H1 (cell line): ENCODE measurements around the gene NUSAP1. TPM values are rescaled to one million over a fixed set of nuclear protein-coding genes. Genes with fewer than 3 reads are reported as not detected.

Experiments used
- CTCF ChIA-PET: fragments of 300-600 bp; sonication (Branson Sonifier 250); formaldehyde crosslinking; loops from one replicate; lab custom pipeline; 2021; ENCODE audit not compliant: partially characterized antibody; lab: Charles Lee
- POLR2A ChIA-PET: fragments of 300-600 bp; sonication (Branson Sonifier 250); formaldehyde crosslinking; loops from one replicate; lab custom pipeline; 2021; ENCODE audit warnings: inconsistent platforms; ENCODE audit not compliant: partially characterized antibody; lab: Charles Lee
- DNase-seq, 2 experiments: peaks; one replicate each; pipeline versions ENCODE4 v3.0.0 to v3.0.0-alpha.2; 2010 to 2022; ENCODE audit warnings: low spot score in 2 of 2, low read depth in 1 of 2, mixed read lengths in 1 of 2
- FAIRE-seq: peaks from 2 replicates; lab custom pipeline; 2011; peaks lifted over from hg19 to GRCh38; lab: Jason Lieb, UNC
- H2AFZ ChIP-seq: 2 replicates; pipeline ENCODE4 v1.8.1; 2012; ENCODE audit warnings: low read length, inconsistent platforms
- H2AK5ac ChIP-seq: 2 replicates; pipeline ENCODE4 v1.6.1; 2013; ENCODE audit warnings: low read depth, low read length
- H2BK120ac ChIP-seq: replicated peaks from 2 replicates; pipeline ENCODE3; 2013; ENCODE audit warnings: low read depth, low read length, inconsistent platforms
- H2BK12ac ChIP-seq: 2 replicates; pipeline ENCODE4 v1.6.1; 2013; ENCODE audit warnings: low read depth, low read length
- H2BK15ac ChIP-seq: 2 replicates; pipeline ENCODE4 v1.6.1; 2013; ENCODE audit warnings: low read length
- H2BK20ac ChIP-seq: 2 replicates; pipeline ENCODE4 v1.6.1; 2013; ENCODE audit warnings: low read length
- H2BK5ac ChIP-seq: 2 replicates; pipeline ENCODE4 v1.6.1; 2013; ENCODE audit warnings: low read depth, low read length
- H3K14ac ChIP-seq: 2 replicates; pipeline ENCODE4 v1.6.1; 2013; ENCODE audit warnings: inconsistent platforms; ENCODE audit not compliant: insufficient read length
- H3K18ac ChIP-seq: 2 replicates; pipeline ENCODE4 v1.6.1; 2013; ENCODE audit warnings: low read length; ENCODE audit errors: extremely low read depth
- H3K23ac ChIP-seq: 2 replicates; pipeline ENCODE4 v1.6.1; 2013; ENCODE audit warnings: inconsistent platforms; ENCODE audit not compliant: insufficient read length
- H3K23me2 ChIP-seq: 2 replicates; pipeline ENCODE4 v1.6.1; 2013; ENCODE audit warnings: low read depth, low read length
- H3K27ac ChIP-seq: 2 replicates; pipeline ENCODE4 v1.6.1; 2011; ENCODE audit warnings: low read depth, low read length, inconsistent platforms
- H3K27me3 ChIP-seq, 4 experiments: replicated peaks in 1 of 4; 1 replicate in 1 of 4; 2 replicates in 3 of 4; pipeline versions ENCODE4 v1.6.1 to v1.8.1; 2011 to 2013; ENCODE audit warnings: low read length in 3 of 4, mild to moderate bottlenecking in 3 of 4, inconsistent platforms in 2 of 4, mixed read lengths in 2 of 4, moderate library complexity in 1 of 4; ENCODE audit not compliant: control insufficient read depth in 3 of 4, insufficient read depth in 3 of 4; ENCODE audit errors: extremely low read depth in 1 of 4
- H3K36me3 ChIP-seq, 4 experiments: 2 replicates each; pipeline versions ENCODE4 v1.6.1 to v1.8.1; 2011 to 2013; ENCODE audit warnings: mild to moderate bottlenecking in 4 of 4, low read length in 3 of 4, moderate library complexity in 2 of 4, control low read depth in 1 of 4, inconsistent platforms in 1 of 4; ENCODE audit not compliant: insufficient read depth in 4 of 4, control insufficient read depth in 2 of 4
- H3K4ac ChIP-seq: replicated peaks from 2 replicates; pipeline ENCODE3; 2013; ENCODE audit warnings: low read length, low read depth, mixed read lengths, inconsistent platforms; ENCODE audit not compliant: insufficient read length
- H3K4me1 ChIP-seq, 4 experiments: replicated peaks in 1 of 4; 1 replicate in 1 of 4; 2 replicates in 3 of 4; pipeline versions ENCODE4 v1.6.1 to v1.8.1; 2011 to 2013; ENCODE audit warnings: low read length in 3 of 4, inconsistent platforms in 2 of 4, mixed read lengths in 1 of 4; ENCODE audit not compliant: insufficient read depth in 4 of 4, control insufficient read depth in 3 of 4
- H3K4me2 ChIP-seq, 2 experiments: 2 replicates each; pipeline versions ENCODE4 v1.6.1 to v1.8.1; 2011 to 2013; ENCODE audit warnings: low read depth in 2 of 2, low read length in 2 of 2, control low read depth in 1 of 2, inconsistent platforms in 1 of 2, mild to moderate bottlenecking in 1 of 2; ENCODE audit not compliant: insufficient read depth in 1 of 2
- H3K4me3 ChIP-seq, 4 experiments: fragments of 200-600, 300-600 bp in 1 of 4; sonication (generic), shearing (Covaris generic), sonication (Bioruptor Twin) in 1 of 4; 2 replicates each; pipeline versions ENCODE4 v1.5.1 to v1.8.1; 2011 to 2016; ENCODE audit warnings: low read length in 4 of 4, low read depth in 3 of 4, control low read depth in 2 of 4, inconsistent platforms in 2 of 4, mild to moderate bottlenecking in 2 of 4, mixed read lengths in 1 of 4, moderate library complexity in 1 of 4; ENCODE audit not compliant: insufficient read depth in 2 of 4; ENCODE audit errors: extremely low read depth in 1 of 4
- H3K56ac ChIP-seq: replicated peaks from 2 replicates; pipeline ENCODE3; 2013; ENCODE audit warnings: low read depth, mild to moderate bottlenecking, mixed read lengths, low read length, inconsistent platforms; ENCODE audit not compliant: insufficient read length
- H3K79me1 ChIP-seq: 2 replicates; pipeline ENCODE4 v1.6.1; 2013; ENCODE audit warnings: low read depth, low read length, control low read depth
- H3K79me2 ChIP-seq, 2 experiments: 2 replicates each; pipeline versions ENCODE4 v1.6.1 to v1.8.1; 2012 to 2013; ENCODE audit warnings: low read length in 2 of 2, mild to moderate bottlenecking in 2 of 2, inconsistent platforms in 1 of 2; ENCODE audit not compliant: insufficient read depth in 2 of 2, control insufficient read depth in 1 of 2
- H3K9ac ChIP-seq, 4 experiments: replicated peaks in 1 of 4; 1 replicate in 1 of 4; 2 replicates in 3 of 4; pipeline versions ENCODE4 v1.6.1 to v1.8.1; 2011 to 2013; ENCODE audit warnings: low read depth in 3 of 4, low read length in 3 of 4, control low read depth in 2 of 4, mild to moderate bottlenecking in 2 of 4, moderate library complexity in 2 of 4, inconsistent platforms in 1 of 4; ENCODE audit errors: extremely low read depth in 1 of 4
- H3K9me3 ChIP-seq, 2 experiments: 2 replicates each; pipeline versions ENCODE4 v1.6.1 to v1.8.1; 2012 to 2013; ENCODE audit warnings: mild to moderate bottlenecking in 2 of 2, moderate library complexity in 2 of 2, control low read depth in 1 of 2, inconsistent platforms in 1 of 2, low read depth in 1 of 2, low read length in 1 of 2, mixed read lengths in 1 of 2; ENCODE audit not compliant: insufficient read depth in 2 of 2
- H4K20me1 ChIP-seq, 2 experiments: replicated peaks in 1 of 2; 2 replicates each; pipeline versions ENCODE3 to v1.8.1; 2011 to 2013; ENCODE audit warnings: inconsistent platforms in 2 of 2, low read length in 2 of 2, mild to moderate bottlenecking in 1 of 2; ENCODE audit not compliant: insufficient read depth in 2 of 2, control insufficient read depth in 1 of 2
- H4K5ac ChIP-seq: 2 replicates; pipeline ENCODE4 v1.6.1; 2013; ENCODE audit warnings: low read length, low read depth, mixed read lengths, inconsistent platforms; ENCODE audit not compliant: insufficient read length
- H4K8ac ChIP-seq: 2 replicates; pipeline ENCODE4 v1.8.0; 2013; ENCODE audit warnings: mild to moderate bottlenecking, moderate library complexity, low read length, inconsistent platforms; ENCODE audit not compliant: insufficient read depth; ENCODE audit errors: extremely low read depth
- H4K91ac ChIP-seq: replicated peaks from 2 replicates; pipeline ENCODE3; 2013; ENCODE audit warnings: low read length, mixed read lengths, inconsistent platforms; ENCODE audit not compliant: insufficient read length
- CBX8 ChIP-seq: fragments of 300-800, 300-1000 bp; sonication (generic); IDR thresholded peaks from 2 replicates; pipeline ENCODE4 v1.7.1; 2016; ENCODE audit warnings: low read depth, low read length, borderline replicate concordance
- CTBP2 ChIP-seq: IDR thresholded peaks from 2 replicates; pipeline ENCODE4 v1.7.0; 2011; ENCODE audit warnings: borderline replicate concordance, mild to moderate bottlenecking, moderate library complexity, mixed read lengths, low read length; ENCODE audit not compliant: insufficient read depth, insufficient read length
- EP300 ChIP-seq, 2 experiments: IDR thresholded peaks; 1 replicate in 1 of 2; 2 replicates in 1 of 2; pipeline ENCODE4 v1.6.1; 2011 to 2012; ENCODE audit warnings: low read depth in 2 of 2, low read length in 2 of 2, mild to moderate bottlenecking in 2 of 2, borderline replicate concordance in 1 of 2, inconsistent platforms in 1 of 2, moderate library complexity in 1 of 2
- EZH2 ChIP-seq: fragments of 200-600 bp; sonication (generic); IDR thresholded peaks from 2 replicates; pipeline ENCODE4 v1.7.1; 2012; ENCODE audit warnings: low read depth, mild to moderate bottlenecking, moderate library complexity, low read length, inconsistent platforms; ENCODE audit not compliant: severe bottlenecking
- HDAC6 ChIP-seq: IDR thresholded peaks from one replicate; pipeline ENCODE4 v1.7.1; 2012; ENCODE audit warnings: low read depth, mild to moderate bottlenecking, inconsistent platforms, low read length, moderate library complexity
- KDM4A ChIP-seq: IDR thresholded peaks from one replicate; pipeline ENCODE4 v1.7.1; 2012; ENCODE audit warnings: low read depth, mild to moderate bottlenecking, moderate library complexity, low read length, inconsistent platforms; ENCODE audit not compliant: severe bottlenecking
- NANOG ChIP-seq: IDR thresholded peaks from 2 replicates; pipeline ENCODE4 v1.6.1; 2011; ENCODE audit warnings: low read length, low read depth, mild to moderate bottlenecking, inconsistent platforms; ENCODE audit not compliant: insufficient read depth, poor library complexity, severe bottlenecking
- SP4 ChIP-seq: IDR thresholded peaks from 2 replicates; pipeline ENCODE4 v1.6.1; 2012; ENCODE audit warnings: low read length, inconsistent platforms
- WGBS, 2 experiments: shearing (Covaris generic) in 1 of 2; methylation state at CpG; one replicate each; pipeline versions ENCODE4 v1.1.6 to v1.1.7; 2013 to 2015; ENCODE audit warnings: low lambda C conversion rate in 2 of 2, mixed read lengths in 2 of 2, inconsistent platforms in 1 of 2, low coverage in 1 of 2, missing lambda C conversion rate in 1 of 2; ENCODE audit not compliant: insufficient replicate concordance in 2 of 2, insufficient coverage in 1 of 2, insufficient read length in 1 of 2; ENCODE audit errors: extremely low coverage in 1 of 2, missing lambda C conversion rate in 1 of 2; 5-methylcytosine and 5-hydroxymethylcytosine counted together
- polyA plus RNA-seq, 7 experiments: library from polyadenylated mRNA; depleted of rRNA in 3 of 7; stranded (reverse) in 5 of 7; unstranded in 2 of 7; fragments of >200 nt in 5 of 7; fragments of 200-250 nt in 2 of 7; gene quantifications; 1 replicate in 5 of 7; 2 replicates in 1 of 7; 4 replicates in 1 of 7; pipeline versions ENCODE4 v1.2.1 to v1.2.3, GENCODE V29; 2011 to 2013; ENCODE audit warnings: missing spikeins in 2 of 7, mixed read lengths in 2 of 7
- total RNA-seq: library from RNA; stranded (reverse); fragmentation: NEBNext Ultra II Directional; extraction: Animal tissue kit (Norgen Biotek cat#: 25700); gene quantifications from 2 replicates; pipeline ENCODE4 v1.2.1, GENCODE V29; 2021

Gene NUSAP1
- total and polyA plus RNA-seq, 2 of the 8 experiments (the other 6 are each of a cell fraction or from before 2014, with no cell fraction given), result 60.8 to 144 TPM

DNA sequence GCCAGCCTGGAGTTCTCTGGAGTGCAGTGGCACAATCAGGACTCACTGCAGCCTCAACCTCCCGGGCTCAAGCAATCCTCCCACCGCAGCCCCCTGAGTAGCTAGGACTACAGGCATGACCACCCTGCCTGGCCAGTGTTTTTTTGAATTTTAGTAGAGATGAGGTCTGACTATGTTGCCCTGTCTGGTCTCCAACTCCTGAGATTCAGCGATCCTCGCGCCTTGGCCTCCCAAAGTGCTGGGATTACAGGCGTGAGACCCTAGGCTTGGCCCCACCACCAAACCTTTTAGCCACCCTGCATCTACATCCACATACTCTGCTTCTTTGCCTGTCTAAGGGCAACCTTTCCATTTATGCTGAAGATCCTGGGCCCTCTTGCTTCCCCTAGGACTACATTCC lies 4.4 kb downstream of the NUSAP1 start:
- Histone ChIP-seq H4K20me1 (peaks cover 7 to 10% of the 10 kb centered on the region in 2 experiments), H2AFZ (no peak overlapping the region)
- POLR2A ChIA-PET, result no interaction called here
- TF ChIP-seq EZH2, result no peak
- TF ChIP-seq EP300 (IDR thresholded peaks at IDR 0.05; ENCODE audit: borderline replicate concordance in 1 of 2, low read depth in 2 of 2, low read length in 2 of 2), result no peak
- TF ChIP-seq HDAC6, result no peak
- no peak for TF ChIP-seq CBX8
- no peak for TF ChIP-seq SP4
- no peak for TF ChIP-seq KDM4A
- no peak for TF ChIP-seq CTBP2
- no peak for TF ChIP-seq NANOG

More for the DNA sequence above, 4.4 kb downstream of the NUSAP1 start:
- H3K9ac ChIP-seq, result no peak overlapping the region
- H3K56ac ChIP-seq, result no peak overlapping the region
- H3K79me1 ChIP-seq, result peaks cover 16% of the 10 kb centered on the region
- H3K14ac ChIP-seq, result no peak overlapping the region
- FAIRE-seq (no peak), DNase-seq (no peak)
- WGBS, 2 experiments, result 97% methylated on average over 6 of the region's 6 CpGs; no CpG with 5 or more reads in 1 of the 2 experiments
- no peak overlapping the region for H4K8ac ChIP-seq
- H4K91ac ChIP-seq, result no peak overlapping the region
- no peaks in the 10 kb centered on the region for H3K23me2 ChIP-seq
- H3K27ac ChIP-seq, result no peak overlapping the region
- no peak overlapping the region for H3K4me2 ChIP-seq
- H2BK120ac ChIP-seq, result no peak overlapping the region
- H3K36me3 ChIP-seq, result peaks cover 13 to 29% (median 22%) of the 10 kb centered on the region in 4 experiments; a peak in 7 of 8 replicates
- H2BK15ac ChIP-seq, result no peak overlapping the region
- H3K23ac ChIP-seq, result no peak overlapping the region
- CTCF ChIA-PET, result no interaction called here
- H3K9me3 ChIP-seq, result no peaks in the 10 kb centered on the region
- no peak overlapping the region for H2BK5ac ChIP-seq
- H3K4me3 ChIP-seq, result no peak overlapping the region
- H3K4ac ChIP-seq, result no peak overlapping the region
- no peaks in the 10 kb centered on the region for H3K27me3 ChIP-seq
- H2BK12ac ChIP-seq, result no peak overlapping the region
- H2BK20ac ChIP-seq, result no peak overlapping the region
- no peaks in the 10 kb centered on the region; a peak in 1 of 7 replicates for H3K4me1 ChIP-seq
- peaks cover 22 to 78% of the 10 kb centered on the region in 2 experiments for H3K79me2 ChIP-seq
- H2AK5ac ChIP-seq, result no peak overlapping the region
- no peak overlapping the region for H3K18ac ChIP-seq
- H4K5ac ChIP-seq, result no peak overlapping the region
